Skeletal muscle cell (primary cell): ENCODE data around the gene CACNB3.

ENCODE experiments used
- DNase-seq: peaks from one replicate; pipeline ENCODE4 v3.0.0-alpha.2; 2010; ENCODE audit warnings: low read depth
- H3K4me3 ChIP-seq: 2 replicates; pipeline ENCODE4 v1.5.1; 2011; ENCODE audit warnings: low read depth, mild to moderate bottlenecking, control low read depth, low read length, moderate library complexity

Gene CACNB3

DNA sequence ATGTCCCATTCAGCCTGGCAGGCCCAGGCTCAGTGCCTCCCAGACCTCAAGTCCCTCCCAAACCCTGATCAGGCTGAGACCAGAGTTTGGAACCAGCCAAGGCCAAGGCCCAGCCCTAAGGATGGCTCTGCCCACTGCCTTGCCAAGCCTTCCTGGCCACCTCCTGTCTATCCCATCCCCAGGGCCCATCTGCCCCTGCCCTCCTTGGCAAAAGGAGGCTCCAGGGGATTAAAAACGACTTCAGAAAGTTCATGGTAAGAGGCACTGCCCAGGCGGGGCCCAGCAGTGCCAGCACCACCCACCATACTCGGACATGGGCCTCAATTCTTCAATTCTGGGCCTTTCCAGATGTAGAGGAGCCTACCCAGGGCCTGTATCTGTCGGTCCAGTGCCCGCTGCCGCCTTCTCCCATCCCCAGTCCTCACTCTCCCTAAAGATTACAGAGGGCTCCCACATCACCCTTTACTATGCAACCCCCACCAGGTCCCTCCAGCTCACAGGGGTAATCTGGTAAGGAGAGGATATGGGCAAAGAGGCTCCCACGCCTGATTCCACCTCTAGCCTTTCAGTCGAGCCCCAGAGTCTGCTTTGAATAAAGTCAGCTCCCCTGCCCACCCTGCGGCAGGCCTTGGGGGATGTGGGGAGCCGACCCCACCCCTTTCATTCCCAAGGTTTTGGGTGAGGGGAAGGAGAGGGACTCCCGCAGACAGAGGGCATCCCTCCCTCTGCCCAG lies 30.3 kb upstream of the CACNB3 start:
- no peak for DNase-seq
- peak overlapping the region; percentile 82 for H3K4me3 ChIP-seq

DNA sequence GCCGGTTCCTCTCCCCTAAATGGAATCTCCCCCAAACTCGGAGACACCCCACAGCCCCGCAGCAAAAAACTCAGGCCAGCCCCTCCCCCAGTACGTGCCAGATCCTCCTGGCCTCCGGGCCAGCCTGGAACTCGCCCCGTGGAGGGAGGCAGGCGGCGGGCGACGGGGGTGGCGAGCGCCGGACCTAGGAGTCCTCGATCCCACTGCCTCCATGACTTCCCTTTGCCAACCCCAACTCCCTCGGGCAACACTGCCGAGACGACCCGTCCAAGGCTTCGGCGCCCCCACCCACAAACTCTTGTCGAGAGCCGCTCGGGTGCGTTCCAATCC lies 29.8 kb upstream of the CACNB3 start:
- DNase-seq: no peak
- H3K4me3 ChIP-seq: peak overlapping the region; percentile 82

DNA sequence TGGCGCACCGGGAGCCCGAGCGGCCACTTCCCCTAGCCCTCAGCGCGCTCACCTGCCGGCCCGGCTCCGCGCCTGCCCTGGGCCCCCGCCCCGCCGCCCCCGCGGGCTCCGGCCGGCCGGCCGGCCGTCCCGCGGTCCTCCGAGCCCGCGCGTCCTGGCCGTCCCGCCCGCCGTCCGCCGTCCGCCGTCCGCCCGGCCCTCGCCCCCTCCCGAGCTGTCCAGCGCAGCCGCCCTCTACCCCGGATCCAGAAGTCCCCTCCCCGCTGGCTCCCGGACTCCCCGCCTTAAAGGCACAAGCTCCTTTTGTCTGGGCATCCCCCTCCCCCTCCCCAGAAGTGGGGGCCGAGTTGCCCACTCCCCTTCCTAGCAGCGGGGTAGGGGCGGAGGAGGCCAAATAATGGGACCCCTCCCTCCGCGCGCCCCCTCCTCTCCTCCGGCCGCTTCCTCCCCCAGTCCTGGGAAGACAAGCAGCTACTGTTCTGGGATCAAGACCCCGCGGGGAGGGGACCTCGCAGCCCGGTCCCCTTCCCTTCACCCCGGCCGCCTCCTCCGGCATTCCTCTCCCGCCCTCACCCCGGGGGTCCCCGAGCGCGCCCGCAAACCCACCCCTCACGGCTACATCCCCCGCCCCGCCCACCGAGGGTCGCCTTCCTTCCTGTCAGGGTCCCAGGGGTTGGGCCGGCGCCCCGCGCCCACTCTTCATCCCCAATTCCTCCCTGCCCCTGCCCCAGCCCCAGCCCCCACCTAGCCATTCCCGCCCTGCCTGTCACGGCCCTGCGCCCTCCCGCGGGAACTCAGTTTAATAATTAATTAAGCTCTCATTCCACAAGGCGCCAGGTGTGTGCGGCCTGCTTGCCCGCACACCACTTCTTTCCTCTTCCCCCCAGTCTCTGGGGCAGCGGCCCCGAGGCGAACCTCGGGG lies 29.2 kb upstream of the CACNB3 start, which contains the start of gene ADCY6:
ADCY6 (minus strand) TSS at position 236 of the 922 bp plus-strand sequence. CDS start 5,655 bp downstream, outside the sequence.
- H3K4me3 ChIP-seq: peak within 1 kb of the TSS; percentile 82
- peak; percentile 31 for DNase-seq

DNA sequence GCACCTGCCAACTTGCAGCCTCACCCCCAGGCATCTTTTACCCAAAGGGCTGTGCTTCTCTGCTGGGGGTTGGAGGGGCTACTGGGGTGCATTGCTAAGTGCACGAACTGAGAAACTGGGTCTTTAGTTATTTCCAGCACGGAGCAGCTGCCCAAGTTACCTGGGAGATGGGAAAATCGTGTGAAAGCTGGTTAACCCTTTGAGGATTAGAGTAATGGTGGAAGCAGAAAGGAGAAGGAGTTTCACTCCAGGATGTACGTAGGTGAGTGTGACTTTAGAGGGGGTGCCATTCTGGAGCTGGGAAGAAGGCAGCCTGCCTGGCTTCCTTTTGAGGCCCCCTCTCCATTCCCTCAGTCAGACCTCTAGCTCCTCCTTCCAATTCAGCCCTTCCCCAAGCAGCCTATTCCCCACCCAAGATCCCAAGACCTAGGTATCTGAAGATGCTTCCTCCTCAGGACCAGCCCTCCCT lies 28.4 kb upstream of the CACNB3 start:
- H3K4me3 ChIP-seq: peak overlapping the region; percentile 82
- DNase-seq: no peak

DNA sequence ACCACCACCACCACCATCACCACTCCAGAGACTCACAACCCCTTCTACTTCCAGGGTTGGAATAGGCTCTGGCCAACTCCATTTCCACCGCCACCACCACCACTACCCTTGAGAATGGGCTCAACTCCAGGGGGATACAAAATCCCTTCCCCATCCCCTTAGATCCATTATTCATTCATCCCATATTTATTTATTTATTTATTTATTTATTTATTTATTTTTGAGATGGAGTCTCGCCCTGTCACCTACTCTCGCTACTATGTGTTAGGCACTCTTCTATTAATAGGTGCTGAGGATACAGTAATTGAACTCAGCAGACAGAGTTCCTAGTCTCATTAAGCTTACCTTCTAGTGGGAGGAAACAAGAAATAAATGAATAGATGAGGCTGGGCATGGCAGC lies 24.6 kb upstream of the CACNB3 start:
- H3K4me3 ChIP-seq: no peak overlapping the region
- DNase-seq: no peak

DNA sequence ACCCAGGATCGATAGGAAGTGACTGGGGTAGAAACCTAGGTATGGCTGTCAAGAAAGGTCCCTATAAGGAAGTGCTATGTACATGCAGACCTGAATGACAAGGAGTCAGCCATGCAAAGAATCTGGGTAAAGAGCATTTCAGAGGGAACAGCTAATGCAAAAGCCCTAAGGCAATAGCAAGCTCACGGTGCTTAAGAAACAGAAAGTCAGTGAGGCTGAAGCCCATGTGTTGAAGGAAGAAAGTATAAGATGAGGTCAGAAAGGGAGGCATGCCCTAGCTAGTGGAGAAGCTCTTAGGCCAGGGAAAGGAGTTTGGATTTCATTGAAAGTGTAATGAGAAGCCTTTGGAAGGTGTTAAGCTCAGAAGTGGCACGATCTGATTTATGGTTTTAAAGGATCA lies 23.4 kb upstream of the CACNB3 start:
- no peak overlapping the region for H3K4me3 ChIP-seq
- DNase-seq: no peak

- H3K4me3 ChIP-seq: no peak overlapping the region
- DNase-seq: no peak
Measured at GRCh38 chr12:48795550-48796455, 22.5 kb upstream of the CACNB3 start.

- DNase-seq: no peak
Measured at GRCh38 chr12:48796976-48797375, 21.3 kb upstream of the CACNB3 start.

GRCh38 chr12:48800457-48800856 lies 17.8 kb upstream of the CACNB3 start:
- DNase-seq: no peak
- H3K4me3 ChIP-seq: no peak overlapping the region

More at GRCh38 chr12:48796976-48797375, 21.3 kb upstream of the CACNB3 start:
- H3K4me3 ChIP-seq: no peak overlapping the region

GRCh38 chr12:48800971-48801370 lies 17.3 kb upstream of the CACNB3 start:
- DNase-seq: no peak
- H3K4me3 ChIP-seq: no peak overlapping the region

DNA sequence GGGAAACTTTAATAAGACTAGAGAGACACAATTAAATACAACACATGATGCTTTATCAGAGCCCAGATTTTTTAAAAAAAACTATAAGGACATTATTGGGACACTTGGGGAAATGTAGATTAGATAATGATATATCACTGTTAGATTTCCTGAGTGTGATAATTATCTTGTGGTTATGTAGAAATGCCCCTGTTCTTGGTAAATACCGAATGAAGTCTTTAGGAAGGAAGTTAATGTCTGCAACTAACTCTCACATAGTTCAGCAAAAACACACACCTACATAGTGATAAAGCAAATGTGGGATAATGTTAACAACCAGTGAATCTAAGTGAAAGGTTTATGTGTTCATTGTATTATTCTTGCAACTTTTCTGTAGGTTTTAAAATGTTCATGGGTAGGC lies 14.6 kb upstream of the CACNB3 start:
- no peak for DNase-seq

GRCh38 chr12:48807981-48808380 lies 10.3 kb upstream of the CACNB3 start:
- no peak for DNase-seq
- no peak overlapping the region for H3K4me3 ChIP-seq

More for the DNA sequence above, 14.6 kb upstream of the CACNB3 start:
- H3K4me3 ChIP-seq: no peak overlapping the region

DNA sequence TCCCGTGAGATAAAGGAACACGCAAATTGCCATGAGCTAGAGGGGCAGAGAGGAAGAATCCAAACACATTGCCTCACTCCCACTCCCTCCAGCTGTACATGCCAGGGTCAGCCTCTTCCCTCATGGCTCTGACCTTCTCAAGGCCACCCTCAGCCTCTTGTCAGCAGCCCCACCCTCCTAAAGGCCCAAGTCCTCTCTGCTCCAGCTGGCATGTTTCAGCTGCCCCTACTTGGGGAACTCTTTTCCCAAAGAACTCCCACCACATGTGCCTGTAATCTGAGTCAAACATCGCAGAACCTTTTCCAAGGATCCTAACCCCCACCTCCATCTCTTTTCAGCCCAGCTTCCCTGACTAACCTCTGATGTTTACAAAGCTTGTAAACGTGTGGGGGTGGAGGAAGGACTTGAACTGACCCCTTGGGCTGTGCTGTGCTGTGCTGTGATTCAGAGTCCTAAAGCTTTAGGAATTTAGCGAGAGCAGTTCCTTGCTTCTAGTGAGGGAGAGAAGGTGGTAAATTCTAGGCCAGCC lies 7.3 kb upstream of the CACNB3 start:
- H3K4me3 ChIP-seq: no peak overlapping the region
- peak; percentile 87 for DNase-seq

DNA sequence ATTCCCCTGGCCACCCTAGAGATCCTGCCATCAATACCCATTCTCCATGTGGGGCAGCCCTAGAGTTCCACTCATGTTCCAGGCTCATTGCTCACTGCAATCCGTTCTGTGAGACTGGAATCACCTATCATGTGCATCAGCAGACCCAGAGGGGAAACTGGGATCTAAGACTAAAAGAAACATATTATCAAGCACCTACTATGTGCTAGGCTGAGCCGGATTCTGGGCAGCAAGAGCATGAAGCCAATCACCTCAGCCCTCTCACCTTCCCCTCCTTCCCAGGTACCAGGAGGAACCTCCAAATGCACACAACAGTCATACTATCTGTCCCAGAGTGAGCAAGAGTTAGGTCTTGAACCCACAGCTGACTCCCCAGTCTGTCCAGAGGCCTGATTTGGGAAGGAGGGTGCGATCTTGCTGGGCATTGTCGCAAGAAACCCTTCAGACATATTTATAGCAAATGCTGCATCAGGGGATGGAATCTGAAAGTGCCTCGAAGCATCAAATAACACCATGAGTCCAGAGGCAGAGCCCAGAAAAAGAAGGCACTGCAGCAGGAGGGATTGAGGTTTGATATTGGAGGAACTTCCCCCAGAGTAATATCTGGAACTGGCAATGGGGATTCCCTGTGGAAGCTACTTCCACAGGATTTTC lies 6.7 kb upstream of the CACNB3 start:
- H3K4me3 ChIP-seq: no peak overlapping the region
- no peak for DNase-seq

- H3K4me3 ChIP-seq: no peak overlapping the region
- no peak for DNase-seq
Measured at GRCh38 chr12:48812389-48812788, 5.9 kb upstream of the CACNB3 start.

DNA sequence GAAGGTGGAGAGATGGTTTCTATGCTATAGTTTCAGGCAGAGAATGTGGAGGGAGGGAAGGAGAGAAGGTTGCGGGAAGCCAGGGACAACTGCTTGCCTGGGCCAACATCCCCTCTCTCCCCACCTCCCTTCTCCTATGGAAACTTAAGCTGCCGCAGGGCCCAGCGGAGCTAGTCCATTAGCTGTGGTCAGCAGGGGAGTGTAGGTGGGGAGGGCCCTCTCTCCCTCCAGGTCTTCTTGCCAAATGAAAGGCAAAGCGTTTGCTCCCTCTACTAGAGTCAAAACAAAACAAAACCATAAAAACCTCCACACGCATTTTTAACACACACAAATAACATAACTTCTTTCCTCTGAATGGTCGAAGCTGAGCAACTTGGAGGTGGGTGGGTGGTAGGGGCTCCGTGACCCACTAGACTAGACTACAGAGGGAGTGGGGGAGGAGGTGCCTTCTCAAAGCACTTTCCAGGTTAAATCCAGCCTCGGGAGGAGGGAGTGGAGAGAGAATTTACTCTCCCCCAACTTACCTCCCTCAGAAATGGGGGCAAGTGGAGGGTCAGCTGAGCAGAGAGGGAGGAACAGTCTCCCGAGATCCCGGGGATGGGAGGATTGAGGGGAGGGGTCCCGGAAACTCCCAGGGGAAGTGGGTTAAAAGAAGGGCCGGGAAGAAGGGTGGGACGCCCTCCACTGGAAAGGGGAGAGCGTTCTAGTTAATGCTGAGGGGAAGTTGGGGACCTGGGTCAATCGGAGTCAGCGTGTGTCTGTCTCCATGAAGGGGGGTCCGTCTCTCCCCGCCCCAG lies 4.6 kb upstream of the CACNB3 start:
- no peak for DNase-seq

DNA sequence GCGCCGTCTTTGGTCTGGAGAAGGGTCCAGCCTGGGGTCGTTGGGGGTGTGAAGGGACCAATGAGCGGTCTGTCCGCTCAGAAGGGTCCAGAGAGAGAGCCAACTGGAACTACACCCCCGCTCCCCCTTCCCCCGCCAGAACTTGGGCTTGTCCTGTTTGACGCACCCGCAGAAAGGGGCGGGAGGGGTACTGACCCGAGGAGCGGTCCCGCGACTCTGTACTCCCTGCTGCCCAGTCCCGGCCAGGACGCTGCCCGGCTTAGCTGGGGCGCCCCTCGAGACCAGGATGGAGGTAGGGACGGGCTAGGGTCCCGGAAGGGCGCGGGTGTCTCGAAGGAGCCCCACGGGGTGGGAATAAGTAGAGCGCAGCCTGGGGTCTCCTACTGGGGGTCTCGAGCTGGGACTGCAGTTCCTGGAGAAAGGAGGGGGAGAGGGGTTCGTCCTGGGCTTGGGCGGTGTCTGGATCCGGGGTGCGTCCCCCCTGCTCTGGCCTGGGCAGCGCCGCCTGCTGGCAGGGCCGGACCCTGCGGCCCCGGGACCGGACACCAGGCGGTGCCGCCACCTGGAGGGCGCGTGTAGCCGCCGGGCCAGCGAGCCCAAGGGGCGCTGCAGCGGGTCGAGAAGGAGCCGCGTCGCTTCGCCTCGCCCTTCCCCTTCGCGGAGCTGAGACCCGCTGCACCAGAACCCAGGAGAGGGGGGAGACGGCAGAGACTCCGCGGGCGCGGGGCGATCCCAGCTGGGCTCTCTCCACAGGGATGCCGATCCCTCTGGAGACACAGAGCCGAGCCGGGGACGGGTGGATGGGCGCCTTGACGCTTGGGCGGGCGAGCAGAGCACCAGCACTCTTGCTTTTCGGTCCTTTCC lies 3.8 kb upstream of the CACNB3 start:
- DNase-seq: no peak
- peak overlapping the region; percentile 90 for H3K4me3 ChIP-seq

More for the DNA sequence above, 4.6 kb upstream of the CACNB3 start:
- peak overlapping the region; percentile 90 for H3K4me3 ChIP-seq
